Heart left ventricle (tissue), 16 donors: Measurements from ENCODE around the gene FNBP1L. TPM values are rescaled to one million over a fixed set of nuclear protein-coding genes. Genes with fewer than 3 reads are reported as not detected.

ENCODE experiments used
- ATAC-seq, 4 donors: fragments of 200-7000 bp; cut with Tn5 transposase; one replicate each; pipeline ENCODE4 v1.9.1; 2020 to 2022; ENCODE audit warnings: moderate library complexity in 4 of 4, mild to moderate bottlenecking in 3 of 4, moderate number of reproducible peaks in 1 of 4
- DNase-seq, 5 donors: peaks; one replicate each; pipeline ENCODE4 v3.0.0-alpha.2; 2020
- H3K27ac ChIP-seq, 12 donors: fragments of 200-600 bp; sonication (generic) in 4 of 12; one replicate each; pipeline versions ENCODE4 v1.5.0 to v1.8.0; 2016 to 2022; ENCODE audit warnings: mild to moderate bottlenecking in 2 of 12
- H3K27me3 ChIP-seq, 9 donors: fragments of 200-600 bp; sonication (generic) in 2 of 9; one replicate each; pipeline versions ENCODE4 v1.5.1 to v1.8.0; 2016 to 2022; ENCODE audit warnings: mild to moderate bottlenecking in 3 of 9
- H3K36me3 ChIP-seq, 9 donors: fragments of 200-600 bp; sonication (generic) in 2 of 9; one replicate each; pipeline versions ENCODE4 v1.5.0 to v1.8.0; 2018 to 2022; ENCODE audit warnings: mild to moderate bottlenecking in 2 of 9
- H3K4me1 ChIP-seq, 12 donors: fragments of 200-600 bp; sonication (generic) in 4 of 12; one replicate each; pipeline versions ENCODE4 v1.5.0 to v1.8.0; 2016 to 2022; ENCODE audit warnings: mild to moderate bottlenecking in 3 of 12
- H3K4me3 ChIP-seq, 12 donors: fragments of 200-600 bp; sonication (generic) in 4 of 12; one replicate each; pipeline versions ENCODE4 v1.5.0 to v1.8.0; 2017 to 2022; ENCODE audit warnings: mild to moderate bottlenecking in 9 of 12, moderate library complexity in 4 of 12
- H3K9me3 ChIP-seq, 12 donors: fragments of 200-600 bp; sonication (generic) in 4 of 12; one replicate each; pipeline versions ENCODE4 v1.5.0 to v1.8.0; 2016 to 2022; ENCODE audit warnings: mild to moderate bottlenecking in 1 of 12
- CTCF ChIP-seq, 12 donors: fragments of 200-600 bp; sonication (generic) in 4 of 12; IDR thresholded peaks; one replicate each; pipeline versions ENCODE4 v1.5.0 to v1.8.0; 2018 to 2022; ENCODE audit warnings: antibody characterized with exemption in 12 of 12, mild to moderate bottlenecking in 5 of 12
- POLR2A ChIP-seq, 2 donors: fragments of 450-650 bp; IDR thresholded peaks; one replicate each; pipeline ENCODE4 v1.6.1; 2017; ENCODE audit warnings: antibody characterized with exemption in 2 of 2, mild to moderate bottlenecking in 2 of 2, moderate library complexity in 2 of 2
- WGBS, 4 donors: extraction: QIAGEN DNeasy Blood & Tissue Kit in 2 of 4; methylation state at CpG; one replicate each; pipeline versions ENCODE4 v1.1.5 to v1.1.7; 2013 to 2018; 5-methylcytosine and 5-hydroxymethylcytosine counted together
- intact Hi-C, 10 donors: fragments of 100-400 bp; cut with DNase I; formaldehyde crosslinking; loops; one replicate each; pipeline versions ENCODE4 v1.11.1 to v1.14.2; 2022
- polyA plus RNA-seq, 2 donors: library from polyadenylated mRNA; stranded (reverse); fragments of 200-250 nt; gene quantifications; one replicate each; pipeline ENCODE4 v1.2.3, GENCODE V29; 2013
- total RNA-seq, 9 donors: library from RNA; depleted of rRNA in 2 of 9; stranded (reverse); fragments of >200 nt in 2 of 9; fragmentation: NEBNext Ultra II Directional in 3 of 9; extraction: Animal tissue kit (Norgen Biotek cat#: 25700) in 3 of 9; gene quantifications; one replicate each; pipeline versions ENCODE4 v1.1.0 to v1.2.4, GENCODE V29; 2016 to 2023
- donor health status: ischemic (EF 13 %, LVEDD 7.1; RV severe dilation, severe dysfunction).
- donor health status: healthy with polysubstance abuse.
- donor health status: DM: no; HTN: yes; CAD: no.
- donor health status: DM: no; HTN: no; CAD: no.
- donor health status: ischemic (EF 25% LVEDD 6.9; RV normal size, moderate dysfunction).
- donor health status: ischemic (EF 25% LVEDD 5.7; RV mildly dilated, moderate dysfunction).
- donor health status: healthy.
- donor health status: DM: yes; HTN: yes; CAD: no.
- donor health status: ischemic (EF 35%, LVEDD 5.7; RV mildly dilated, moderate dysfunction).
- donor health status: nonischemic (EF 11% LVEDD 7.7; RV severe dilation, severe dysfunction).
- donor health status: DM: yes; HTN: yes; CAD: no.
- donor health status: PGD.
- donor health status: ischemic (EF 29% LVEDD 5.4; RV normal size, mild dysfunction).
- donor health status: nonischemic (EF 23%, LVEDD 6.1; RV moderate dilation, normal function).

The FNBP1L gene
- total and polyA plus RNA-seq, 11 donors: 12.4 to 38.8 (median 23.4) TPM

GRCh38 chr1:93554883-93555872 lies 107.3 kb downstream of the FNBP1L start:
- peaks cover 0 to 9% (median 0%) of the 10 kb centered on the region in 12 donors for H3K9me3 ChIP-seq
- intact Hi-C loops: loop anchor here in 6 of 10 donors (5.0 to 10.0 kb wide), 6 partner anchors 62 to 292 kb away; partner anchors contain the start of genes FNBP1L (in 6 of the 6) and DR1 (in 1 of the 6)
- peak overlapping the region in 4 of 12 donors; percentile 1 to 11 (median 4) for H3K4me3 ChIP-seq
- H3K27ac ChIP-seq: peak overlapping the region; percentile 38 to 72 (median 64)
- TF ChIP-seq POLR2A (IDR thresholded peaks at IDR 0.05): no peak
- DNase-seq: peak in 2 of 5 donors; percentile 44 to 64
- peaks cover 15 to 45% (median 35%) of the 10 kb centered on the region in 12 donors for H3K4me1 ChIP-seq
- peak; percentile 80 to 85 (median 84) for ATAC-seq
- H3K27me3 ChIP-seq: no peaks in the 10 kb centered on the region
- WGBS, 4 donors: 21 to 35% (median 28%) methylated on average over 7 of the region's 7 CpGs
- H3K36me3 ChIP-seq: peaks cover 0 to 24% (median 9%) of the 10 kb centered on the region in 9 donors

- TF ChIP-seq POLR2A (IDR thresholded peaks at IDR 0.05): no peak
- TF ChIP-seq CTCF (IDR thresholded peaks at IDR 0.05): no peak
- Histone ChIP-seq H3K27me3 (no peaks in the 10 kb centered on the region), H3K4me1 (peaks cover 15 to 45% (median 35%) of the 10 kb centered on the region in 12 donors), H3K27ac (peak overlapping the region in 10 of 12 donors; percentile 1 to 72 (median 66)), H3K4me3 (no peak overlapping the region), H3K36me3 (peaks cover 0 to 24% (median 15%) of the 10 kb centered on the region in 9 donors), H3K9me3 (peaks cover 0 to 9% (median 0%) of the 10 kb centered on the region in 12 donors)
- ATAC-seq: no peak
- DNase-seq: no peak
- intact Hi-C loops: loop anchor here in 6 of 10 donors (5.0 to 10.0 kb wide), 5 partner anchors 61 to 289 kb away; partner anchors contain the start of genes FNBP1L (in 3 of the 6) and DR1 (in 1 of the 6)
- 86 to 98% (median 95%) methylated on average over 2 of the region's 2 CpGs for WGBS, 4 donors
Observed at GRCh38 chr1:93556291-93556690, 108.4 kb downstream of the FNBP1L start.

GRCh38 chr1:93559045-93559444 lies 111.1 kb downstream of the FNBP1L start:
- WGBS, 4 donors: 84 to 89% (median 88%) methylated on average over 2 of the region's 2 CpGs

More at GRCh38 chr1:93559045-93559444, 111.1 kb downstream of the FNBP1L start:
- Histone ChIP-seq H3K4me1 (peaks cover 0 to 22% (median 16%) of the 10 kb centered on the region in 12 donors), H3K27me3 (no peaks in the 10 kb centered on the region), H3K4me3 (no peak overlapping the region), H3K36me3 (peaks cover 0 to 48% (median 24%) of the 10 kb centered on the region in 9 donors), H3K9me3 (peaks cover 0 to 9% (median 0%) of the 10 kb centered on the region in 12 donors), H3K27ac (no peak overlapping the region)
- intact Hi-C loops: loop anchor here in 6 of 10 donors (5.0 to 10.0 kb wide), 5 partner anchors 58 to 286 kb away; partner anchors contain the start of genes FNBP1L (in 3 of the 6) and DR1 (in 1 of the 6)
- ATAC-seq (no peak), DNase-seq (no peak)
- TF ChIP-seq CTCF (IDR thresholded peaks at IDR 0.05) (no peak), POLR2A (IDR thresholded peaks at IDR 0.05) (no peak)
